Measurements from ENCODE around the gene TRIM68.

Gene TRIM68

GRCh38 chr11:4643682-4644081 is 35.7 kb upstream of the TRIM68 start, which contains the start of gene OR51E1:
Gene OR51E1 (plus strand): TSS chr11:4643982. CDS start chr11:4652527, 8,545 bp downstream.
- Mint-ChIP-seq H3K4me1 (peaks cover 9% of the 10 kb centered on the region), H3K36me3 (ENCODE audit: low read depth) (no peaks in the 10 kb centered on the region), H3K4me3 (no peak within 1 kb of the TSS), H3K27me3 (ENCODE audit: low read depth) (peaks cover 5% of the 10 kb centered on the region), H3K27ac (no peak within 1 kb of the TSS), H3K9me3 (no peaks in the 10 kb centered on the region)
- no peak for TF ChIP-seq CTCF (IDR thresholded peaks at IDR 0.05; ENCODE audit: unreplicated experiment in 3 of 3)

GRCh38 chr11:4643076-4643475 is 35.0 kb upstream of the TRIM68 start:
- Mint-ChIP-seq H3K4me1 (peaks cover 7% of the 10 kb centered on the region), H3K4me3 (no peak overlapping the region), H3K9me3 (no peaks in the 10 kb centered on the region), H3K36me3 (ENCODE audit: low read depth) (no peaks in the 10 kb centered on the region), H3K27ac (no peak overlapping the region), H3K27me3 (ENCODE audit: low read depth) (peaks cover 5% of the 10 kb centered on the region)
- TF ChIP-seq CTCF (IDR thresholded peaks at IDR 0.05; ENCODE audit: unreplicated experiment in 3 of 3), result no peak

GRCh38 chr11:4642043-4642442 is 34.0 kb upstream of the TRIM68 start:
- TF ChIP-seq CTCF (IDR thresholded peaks at IDR 0.05; ENCODE audit: unreplicated experiment in 3 of 3), result no peak
- H3K27me3 Mint-ChIP-seq (ENCODE audit: low read depth), result peaks cover 5% of the 10 kb centered on the region

DNA sequence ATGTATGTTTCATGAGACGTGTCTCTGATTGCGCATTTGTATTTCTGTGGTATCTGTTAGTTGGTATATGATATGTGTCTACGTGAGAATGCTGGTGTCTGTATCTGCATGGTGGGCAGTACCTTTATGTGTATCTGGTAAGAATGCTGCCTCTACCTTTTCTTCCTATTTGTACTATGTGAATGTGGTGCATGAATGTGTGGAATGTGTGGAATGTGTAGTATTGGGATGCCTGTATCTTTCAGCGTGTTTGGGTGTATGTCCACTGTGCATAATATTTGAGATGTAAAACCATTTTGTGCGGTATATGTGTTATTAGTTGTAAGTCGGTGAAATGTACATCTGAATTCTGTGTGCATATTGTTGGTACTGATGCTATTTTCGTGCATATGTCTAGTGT is 33.5 kb upstream of the TRIM68 start:
- H3K36me3 Mint-ChIP-seq (ENCODE audit: low read depth), result no peaks in the 10 kb centered on the region
- peak overlapping the region in 1 of 3 experiments; percentile 21 for H3K27ac Mint-ChIP-seq
- TF ChIP-seq CTCF (IDR thresholded peaks at IDR 0.05; ENCODE audit: unreplicated experiment in 3 of 3), result no peak
- peaks cover 5% of the 10 kb centered on the region for H3K27me3 Mint-ChIP-seq (ENCODE audit: low read depth)
- peaks cover 4% of the 10 kb centered on the region for H3K4me1 Mint-ChIP-seq
- H3K4me3 Mint-ChIP-seq, result no peak overlapping the region
- no peaks in the 10 kb centered on the region for H3K9me3 Mint-ChIP-seq

More at GRCh38 chr11:4642043-4642442, 34.0 kb upstream of the TRIM68 start:
- Mint-ChIP-seq H3K9me3 (no peaks in the 10 kb centered on the region), H3K36me3 (ENCODE audit: low read depth) (no peaks in the 10 kb centered on the region), H3K27ac (peak overlapping the region in 1 of 3 experiments; percentile 21), H3K4me3 (no peak overlapping the region), H3K4me1 (peaks cover 4% of the 10 kb centered on the region)

GRCh38 chr11:4639931-4640330 is 31.9 kb upstream of the TRIM68 start:
- TF ChIP-seq CTCF (IDR thresholded peaks at IDR 0.05; ENCODE audit: unreplicated experiment in 3 of 3), result no peak
- Mint-ChIP-seq H3K4me3 (no peak overlapping the region), H3K27me3 (ENCODE audit: low read depth) (peaks cover 1% of the 10 kb centered on the region), H3K36me3 (ENCODE audit: low read depth) (no peaks in the 10 kb centered on the region), H3K9me3 (no peaks in the 10 kb centered on the region), H3K4me1 (peaks cover 4% of the 10 kb centered on the region), H3K27ac (no peak overlapping the region)

DNA sequence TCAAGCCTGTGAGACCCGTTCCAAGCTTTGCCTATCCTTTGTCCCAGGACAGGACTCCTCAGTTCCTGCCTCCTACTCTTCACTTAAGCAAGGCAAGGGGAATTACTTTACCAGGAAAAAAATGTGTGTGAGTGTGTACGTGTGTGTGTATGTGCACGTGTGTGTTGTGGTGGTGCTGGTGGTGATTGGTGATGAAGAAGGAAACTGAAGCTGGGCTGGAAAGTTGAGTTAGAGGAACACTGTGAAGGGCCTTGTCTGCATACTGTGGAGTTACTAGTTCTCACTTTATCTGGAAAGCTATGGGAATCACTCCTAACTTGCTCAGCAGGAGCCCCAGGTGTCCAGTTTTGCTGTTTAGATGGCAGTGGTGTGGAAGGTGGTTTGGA is 29.6 kb upstream of the TRIM68 start:
- Mint-ChIP-seq H3K4me1 (peaks cover 1% of the 10 kb centered on the region), H3K4me3 (no peak overlapping the region), H3K27me3 (ENCODE audit: low read depth) (no peaks in the 10 kb centered on the region), H3K36me3 (ENCODE audit: low read depth) (no peaks in the 10 kb centered on the region), H3K9me3 (no peaks in the 10 kb centered on the region), H3K27ac (no peak overlapping the region)
- no peak for TF ChIP-seq CTCF (IDR thresholded peaks at IDR 0.05; ENCODE audit: unreplicated experiment in 3 of 3)
